MCF 10A (cell line): ENCODE results near the gene PPP2R5C. TPM values are rescaled to one million over a fixed set of nuclear protein-coding genes. Genes with fewer than 3 reads are reported as not detected.
"Not testable (repeated sequence)": the region's sequence is repeated elsewhere in the genome, so short reads cannot be mapped to it uniquely, and the experiment has no call there.

Experiments
- BruUV-seq: library from RNA; stranded (reverse); fragments of 400-500 nt; replicated peaks from 2 replicates; lab custom pipeline; 2021; lab: Mats Ljungman, UMichigan
- CTCF ChIA-PET: fragments of 300-600 bp; sonication (Branson Sonifier 250); formaldehyde crosslinking; extraction: SDS; loops from one replicate; lab custom pipeline; 2021; ENCODE audit warnings: antibody characterized with exemption, inconsistent platforms; lab: Yijun Ruan, JAX
- POLR2A ChIA-PET: fragments of 300-600, 350-650 bp; sonication (Branson Sonifier 250); formaldehyde crosslinking; extraction: SDS; loops from one replicate; lab custom pipeline; 2020; ENCODE audit warnings: antibody characterized with exemption, inconsistent platforms; lab: Yijun Ruan, JAX
- DNase-seq: peaks from one replicate; pipeline ENCODE4 v3.0.0-alpha.2; 2018; ENCODE audit not compliant: unreplicated experiment
- H3K27ac Mint-ChIP-seq: one replicate; pipeline ENCODE4 v1.8.0; 2022; ENCODE audit warnings: mild to moderate bottlenecking, low read depth, mixed read lengths; ENCODE audit not compliant: unreplicated experiment
- H3K27me3 Mint-ChIP-seq: one replicate; pipeline ENCODE4 v1.8.0; 2022; ENCODE audit warnings: mixed read lengths; ENCODE audit not compliant: insufficient read depth, unreplicated experiment
- H3K36me3 Mint-ChIP-seq: one replicate; pipeline ENCODE4 v1.8.0; 2022; ENCODE audit warnings: mild to moderate bottlenecking, moderate library complexity, mixed read lengths; ENCODE audit not compliant: insufficient read depth, unreplicated experiment
- H3K4me1 Mint-ChIP-seq: one replicate; pipeline ENCODE4 v1.8.0; 2022; ENCODE audit warnings: mixed read lengths; ENCODE audit not compliant: insufficient read depth, unreplicated experiment
- H3K4me3 Mint-ChIP-seq: one replicate; pipeline ENCODE4 v1.8.0; 2022; ENCODE audit warnings: mild to moderate bottlenecking, moderate library complexity, mixed read lengths; ENCODE audit not compliant: unreplicated experiment
- H3K9me3 Mint-ChIP-seq: one replicate; pipeline ENCODE4 v1.8.0; 2022; ENCODE audit warnings: mixed read lengths; ENCODE audit not compliant: unreplicated experiment
- intact Hi-C: fragments of 100-400 bp; cut with micrococcal nuclease; formaldehyde crosslinking; loops from 2 replicates; pipeline ENCODE4 v1.14.1; 2022
- total RNA-seq: library from RNA; stranded (reverse); gene quantifications from 2 replicates; pipeline ENCODE4 v1.2.3, GENCODE V29; 2022
- TF ChIP-seq, protein P1 (sequence below): fragments of 200-600 bp; IDR thresholded peaks from one replicate; pipeline ENCODE4 v1.8.0; 2022; ENCODE audit warnings: antibody characterized with exemption, mild to moderate bottlenecking; ENCODE audit not compliant: unreplicated experiment

PPP2R5C gene
- total RNA-seq, 1 experiment from 2014 or later = 118 TPM

DNA sequence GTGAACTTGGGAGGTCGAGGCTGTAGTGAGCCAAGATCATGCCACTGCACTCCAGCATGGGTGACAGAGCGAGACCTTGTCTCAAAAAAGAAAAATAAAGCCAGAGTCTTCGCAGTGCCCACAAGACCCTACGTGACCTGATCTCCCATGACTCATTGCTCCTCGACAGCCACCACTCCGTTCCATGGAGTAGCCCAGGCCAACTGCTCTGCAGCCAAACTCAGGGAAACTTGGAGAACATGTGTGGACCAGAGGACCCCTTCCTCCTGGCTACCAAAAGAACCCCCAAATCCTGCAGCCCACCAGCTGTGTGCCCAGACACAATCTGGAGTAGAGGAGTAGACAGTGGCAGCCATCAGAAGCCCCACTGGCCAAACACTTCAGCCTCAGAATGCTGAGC is 32.1 kb upstream of the PPP2R5C start:
- ChIA-PET POLR2A (interaction anchor here (0.5 to 3.4 kb wide), 3 partner anchors 7 to 252 kb away, joined by 3 to 20 read pairs (median 14); no protein-coding TSS in a partner anchor), CTCF (interaction anchor here (0.5 to 0.7 kb wide), 2 partner anchors 244 to 412 kb away, joined by 3 read pairs; no protein-coding TSS in a partner anchor)
- peaks cover 9% of the 10 kb centered on the region for H3K4me1 Mint-ChIP-seq
- intact Hi-C loops = no loop called here
- no peak overlapping the region for H3K4me3 Mint-ChIP-seq
- DNase-seq = no peak
- no peaks in the 10 kb centered on the region for H3K36me3 Mint-ChIP-seq
- no peaks in the 10 kb centered on the region for H3K9me3 Mint-ChIP-seq
- TF ChIP-seq, protein P1, sequence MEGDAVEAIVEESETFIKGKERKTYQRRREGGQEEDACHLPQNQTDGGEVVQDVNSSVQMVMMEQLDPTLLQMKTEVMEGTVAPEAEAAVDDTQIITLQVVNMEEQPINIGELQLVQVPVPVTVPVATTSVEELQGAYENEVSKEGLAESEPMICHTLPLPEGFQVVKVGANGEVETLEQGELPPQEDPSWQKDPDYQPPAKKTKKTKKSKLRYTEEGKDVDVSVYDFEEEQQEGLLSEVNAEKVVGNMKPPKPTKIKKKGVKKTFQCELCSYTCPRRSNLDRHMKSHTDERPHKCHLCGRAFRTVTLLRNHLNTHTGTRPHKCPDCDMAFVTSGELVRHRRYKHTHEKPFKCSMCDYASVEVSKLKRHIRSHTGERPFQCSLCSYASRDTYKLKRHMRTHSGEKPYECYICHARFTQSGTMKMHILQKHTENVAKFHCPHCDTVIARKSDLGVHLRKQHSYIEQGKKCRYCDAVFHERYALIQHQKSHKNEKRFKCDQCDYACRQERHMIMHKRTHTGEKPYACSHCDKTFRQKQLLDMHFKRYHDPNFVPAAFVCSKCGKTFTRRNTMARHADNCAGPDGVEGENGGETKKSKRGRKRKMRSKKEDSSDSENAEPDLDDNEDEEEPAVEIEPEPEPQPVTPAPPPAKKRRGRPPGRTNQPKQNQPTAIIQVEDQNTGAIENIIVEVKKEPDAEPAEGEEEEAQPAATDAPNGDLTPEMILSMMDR = no peak
- no peaks in the 10 kb centered on the region for H3K27me3 Mint-ChIP-seq
- H3K27ac Mint-ChIP-seq = no peak overlapping the region
- BruUV-seq = no TSS peak

DNA sequence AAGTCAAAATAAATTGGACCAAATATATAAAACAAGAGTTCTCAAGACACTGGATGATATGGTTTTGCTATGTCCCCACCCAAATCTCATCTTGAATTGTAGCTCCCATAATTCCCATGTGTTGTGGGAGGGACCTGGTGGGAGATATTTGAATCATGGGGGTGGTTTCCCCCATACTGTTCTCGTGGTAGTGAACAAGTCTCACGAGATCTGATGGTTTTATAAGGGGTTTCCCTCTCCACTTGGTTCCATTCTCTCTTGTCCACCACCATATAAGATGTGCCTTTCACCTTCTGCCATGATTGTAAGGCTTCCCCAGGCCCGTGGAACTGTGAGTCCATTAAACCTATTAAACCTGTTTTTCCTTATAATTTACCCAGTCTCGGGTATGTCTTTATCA is 31.4 kb upstream of the PPP2R5C start:
- intact Hi-C loops = loop anchor here (2.0 kb wide), 1 partner anchor 23 kb away; no protein-coding TSS in a partner anchor
- not testable (repeated sequence) for H3K36me3 Mint-ChIP-seq, H3K27me3 Mint-ChIP-seq, BruUV-seq, DNase-seq, H3K9me3 Mint-ChIP-seq, H3K4me1 Mint-ChIP-seq
- H3K27ac Mint-ChIP-seq = peak overlapping the region; percentile 96
- ChIA-PET POLR2A (interaction anchor here (0.5 to 3.5 kb wide), 7 partner anchors 8 to 251 kb away, joined by 3 to 50 read pairs (median 20); partner anchors contain the start of gene PPP2R5C), CTCF (interaction anchor here (0.6 to 1.9 kb wide), 7 partner anchors 23 to 1659 kb away, joined by 3 to 5 read pairs (median 3); no protein-coding TSS in a partner anchor)
- H3K4me3 Mint-ChIP-seq = peak overlapping the region; percentile 71

DNA sequence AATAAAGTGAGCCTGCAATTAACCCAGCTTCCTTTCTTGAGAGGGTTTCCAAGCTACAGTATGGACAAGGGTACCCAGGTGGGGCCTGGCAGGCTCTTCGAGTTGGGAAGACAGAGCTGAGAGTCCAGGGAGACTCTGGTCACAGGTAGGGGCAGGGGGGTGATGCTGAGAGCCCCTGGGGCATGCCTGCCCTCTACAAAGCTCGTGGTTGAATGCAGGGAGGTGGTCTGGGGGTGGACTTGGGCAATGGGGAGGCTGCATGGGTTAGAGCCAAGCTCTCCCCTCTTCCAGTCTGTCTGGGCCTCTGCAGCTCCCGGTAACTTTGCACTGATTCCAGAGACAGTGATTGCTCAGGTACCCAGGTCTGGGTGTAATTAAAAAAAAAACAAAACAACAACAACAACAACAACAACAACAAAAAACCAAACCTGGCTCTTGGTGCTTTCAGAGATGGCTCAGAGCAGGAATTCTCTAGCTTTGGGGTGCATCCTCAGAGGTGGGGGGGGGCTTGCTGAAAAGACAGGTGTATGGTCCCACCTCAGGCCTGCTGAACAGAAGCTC is 30.8 kb upstream of the PPP2R5C start:
- peak overlapping the region; percentile 96 for H3K27ac Mint-ChIP-seq
- H3K9me3 Mint-ChIP-seq = no peaks in the 10 kb centered on the region
- no peak for DNase-seq
- ChIA-PET CTCF (interaction anchor here (0.6 to 1.9 kb wide), 14 partner anchors 11 to 1660 kb away, joined by 3 to 5 read pairs (median 3); no protein-coding TSS in a partner anchor), POLR2A (interaction anchor here (0.6 to 3.5 kb wide), 16 partner anchors 9 to 1526 kb away, joined by 3 to 50 read pairs (median 6); partner anchors contain the start of gene PPP2R5C)
- TF ChIP-seq, protein P1 = no peak
- TSS peak; percentile 52 for BruUV-seq
- intact Hi-C loops = loop anchor here (1.0 to 2.0 kb wide), 2 partner anchors 24 to 218 kb away; no protein-coding TSS in a partner anchor
- no peaks in the 10 kb centered on the region for H3K27me3 Mint-ChIP-seq
- H3K36me3 Mint-ChIP-seq = no peaks in the 10 kb centered on the region
- peaks cover 13% of the 10 kb centered on the region for H3K4me1 Mint-ChIP-seq
- H3K4me3 Mint-ChIP-seq = peak overlapping the region; percentile 71

DNA sequence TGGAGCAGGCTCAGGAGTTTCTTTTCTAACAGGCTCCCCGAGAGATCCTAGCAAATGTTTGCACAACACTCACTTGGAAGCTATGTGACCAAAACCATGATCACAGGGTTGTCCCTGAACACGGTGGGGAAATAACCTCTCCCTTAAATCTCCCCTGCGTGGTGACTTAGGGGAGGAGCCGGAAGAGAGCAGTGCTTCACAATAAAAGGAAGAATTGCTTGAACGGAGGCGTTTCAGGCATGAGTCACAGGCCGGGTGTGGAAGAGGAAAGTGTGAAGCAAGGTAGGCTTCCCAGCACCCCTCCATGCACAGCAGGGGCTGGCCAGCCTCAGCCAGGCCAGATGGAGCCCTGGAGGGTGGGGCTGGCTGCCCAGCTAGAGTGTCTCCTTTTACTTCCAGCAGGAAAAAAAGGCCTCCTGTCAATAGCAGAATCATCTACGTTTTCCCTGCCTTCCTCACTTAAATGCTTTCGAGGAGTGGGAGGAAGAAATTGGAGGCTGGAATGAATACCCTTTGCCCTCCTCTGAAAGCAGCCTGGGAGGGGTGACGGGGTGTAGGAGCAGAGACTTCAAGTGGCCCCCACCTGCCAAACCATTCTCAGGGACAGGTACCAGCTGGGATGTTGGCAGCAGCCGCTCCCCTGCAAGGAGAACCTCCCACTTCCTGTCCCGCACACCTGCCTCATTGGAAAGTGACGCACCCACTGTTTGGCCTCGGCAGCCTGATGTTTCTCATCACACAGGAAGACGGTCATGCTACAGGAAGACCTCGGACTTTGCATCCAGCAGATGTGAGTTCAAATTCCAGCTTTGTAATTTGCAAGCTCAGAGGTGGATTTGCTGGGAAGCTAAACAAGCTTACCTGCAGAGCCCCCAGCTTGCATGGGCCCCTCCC is 30.1 kb upstream of the PPP2R5C start:
- H3K9me3 Mint-ChIP-seq = no peaks in the 10 kb centered on the region
- CTCF ChIA-PET = interaction anchor here (0.6 to 1.9 kb wide), 11 partner anchors 12 to 1304 kb away, joined by 3 to 5 read pairs (median 4); partner anchors contain the start of gene MOK
- POLR2A ChIA-PET = interaction anchor here (0.6 to 3.5 kb wide), 19 partner anchors 9 to 1527 kb away, joined by 3 to 50 read pairs (median 5); partner anchors contain the start of gene PPP2R5C
- no peaks in the 10 kb centered on the region for H3K27me3 Mint-ChIP-seq
- no TSS peak for BruUV-seq
- DNase-seq = peak; percentile 98
- peaks cover 14% of the 10 kb centered on the region for H3K4me1 Mint-ChIP-seq
- peak overlapping the region; percentile 96 for H3K27ac Mint-ChIP-seq
- TF ChIP-seq, protein P1 = no peak
- intact Hi-C loops = loop anchor here (1.0 to 2.0 kb wide), 3 partner anchors 25 to 217 kb away; partner anchors contain the start of gene PPP2R5C
- peak overlapping the region; percentile 71 for H3K4me3 Mint-ChIP-seq
- no peaks in the 10 kb centered on the region for H3K36me3 Mint-ChIP-seq
